Epidermal melanocyte (primary cell): ENCODE results near the gene TSC22D4.

Experiments
- DNase-seq: peaks from one replicate; pipeline ENCODE4 v3.0.0; 2011; ENCODE audit warnings: low spot score; ENCODE audit not compliant: insufficient read length

Gene TSC22D4

GRCh38 chr7:100429637-100430492 is 49.1 kb downstream of the TSC22D4 start, which contains the start of gene MEPCE:
TSS of gene MEPCE (plus strand) at chr7:100429831. CDS start at chr7:100430019, 188 bp downstream.
- DNase-seq: peak; percentile 99

GRCh38 chr7:100428967-100429636 is 49.9 kb downstream of the TSC22D4 start:
- peak; percentile 91 for DNase-seq

GRCh38 chr7:100428199-100428966 is 50.6 kb downstream of the TSC22D4 start, which contains the start of gene ZCWPW1:
TSS of gene ZCWPW1 (minus strand) at chr7:100428703. CDS start at chr7:100420649, 8,054 bp downstream.
- peak; percentile 79 for DNase-seq

- no peak for DNase-seq
Observed at GRCh38 chr7:100427762-100428198, 51.2 kb downstream of the TSC22D4 start.

- DNase-seq: no peak
Observed at GRCh38 chr7:100426516-100426915, 52.5 kb downstream of the TSC22D4 start.

GRCh38 chr7:100425347-100425746 is 53.7 kb downstream of the TSC22D4 start:
- no peak for DNase-seq

GRCh38 chr7:100423315-100423714 is 55.7 kb downstream of the TSC22D4 start:
- no peak for DNase-seq

GRCh38 chr7:100419660-100420226 is 59.3 kb downstream of the TSC22D4 start:
- DNase-seq: no peak

- no peak for DNase-seq
Observed at GRCh38 chr7:100418930-100419659, 59.9 kb downstream of the TSC22D4 start.
